MM.1S (cell line): ENCODE data around the gene GALNT9.

Experiments
- DNase-seq: peaks from one replicate; pipeline ENCODE4 v3.0.0-alpha.2; 2015
- H2AFZ ChIP-seq: fragments of 300-600 bp; sonication (generic); 2 replicates; pipeline ENCODE4 v1.6.0; 2016; ENCODE audit warnings: antibody characterized with exemption, low read length
- H3F3A ChIP-seq: fragments of 300-600 bp; sonication (generic); 2 replicates; pipeline ENCODE4 v1.6.1; 2016; ENCODE audit warnings: mild to moderate bottlenecking, antibody characterized with exemption, low read length, moderate library complexity, mixed read lengths; ENCODE audit not compliant: insufficient read depth
- H3K27ac ChIP-seq: fragments of 300-600 bp; sonication (generic); 2 replicates; pipeline ENCODE4 v1.5.1; 2016; ENCODE audit warnings: mild to moderate bottlenecking, low read length
- H3K27me3 ChIP-seq: fragments of 300-600 bp; sonication (generic); replicated peaks from 2 replicates; pipeline ENCODE4 v1.6.0; 2016; ENCODE audit warnings: low read length; ENCODE audit not compliant: insufficient read depth
- H3K36me3 ChIP-seq: fragments of 300-600 bp; sonication (generic); replicated peaks from 2 replicates; pipeline ENCODE4 v1.6.1; 2016; ENCODE audit warnings: mild to moderate bottlenecking, low read length, mixed read lengths; ENCODE audit not compliant: insufficient read depth
- H3K4me1 ChIP-seq: fragments of 300-600 bp; sonication (generic); 2 replicates; pipeline ENCODE4 v1.6.1; 2016; ENCODE audit warnings: low read length, mixed read lengths
- H3K4me2 ChIP-seq: fragments of 300-600 bp; sonication (generic); 2 replicates; pipeline ENCODE4 v1.6.0; 2016; ENCODE audit warnings: low read depth, low read length
- H3K4me3 ChIP-seq: fragments of 300-600 bp; sonication (generic); 2 replicates; pipeline ENCODE4 v1.5.1; 2016; ENCODE audit warnings: low read length, mixed read lengths
- H3K79me2 ChIP-seq: fragments of 300-600 bp; sonication (generic); 2 replicates; pipeline ENCODE4 v1.6.1; 2016; ENCODE audit warnings: mixed run types, low read length, mixed read lengths
- H3K9ac ChIP-seq: fragments of 300-600 bp; sonication (generic); 2 replicates; pipeline ENCODE4 v1.6.1; 2016; ENCODE audit warnings: low read length, mixed read lengths
- H3K9me2 ChIP-seq: fragments of 300-600 bp; sonication (generic); replicated peaks from 2 replicates; pipeline ENCODE4 v1.6.1; 2016; ENCODE audit warnings: mild to moderate bottlenecking, low read length, mixed read lengths; ENCODE audit not compliant: insufficient read depth
- H3K9me3 ChIP-seq: fragments of 300-600 bp; sonication (generic); replicated peaks from 2 replicates; pipeline ENCODE4 v1.6.1; 2016; ENCODE audit warnings: mild to moderate bottlenecking, low read length, mixed read lengths; ENCODE audit not compliant: insufficient read depth
- H4K20me1 ChIP-seq: fragments of 300-600 bp; sonication (generic); 2 replicates; pipeline ENCODE4 v1.6.1; 2016; ENCODE audit warnings: mild to moderate bottlenecking, low read length, moderate library complexity, mixed read lengths; ENCODE audit not compliant: insufficient read depth
- EZH2 ChIP-seq: fragments of 300-600 bp; sonication (generic); optimal IDR thresholded peaks from 2 replicates; pipeline ENCODE3; 2017; ENCODE audit warnings: low read depth, mild to moderate bottlenecking, antibody characterized with exemption, low read length, mixed read lengths
- EZH2phosphoT487 ChIP-seq: fragments of 300-600 bp; sonication (generic); IDR thresholded peaks from 2 replicates; pipeline ENCODE4 v1.6.1; 2018; ENCODE audit warnings: antibody characterized with exemption, low read length
- TF ChIP-seq, protein P1 (sequence below): fragments of 300-600 bp; sonication (generic); IDR thresholded peaks from 2 replicates; pipeline ENCODE4 v1.5.1; 2016; ENCODE audit warnings: antibody characterized with exemption, low read length, mixed read lengths

GALNT9 gene

DNA sequence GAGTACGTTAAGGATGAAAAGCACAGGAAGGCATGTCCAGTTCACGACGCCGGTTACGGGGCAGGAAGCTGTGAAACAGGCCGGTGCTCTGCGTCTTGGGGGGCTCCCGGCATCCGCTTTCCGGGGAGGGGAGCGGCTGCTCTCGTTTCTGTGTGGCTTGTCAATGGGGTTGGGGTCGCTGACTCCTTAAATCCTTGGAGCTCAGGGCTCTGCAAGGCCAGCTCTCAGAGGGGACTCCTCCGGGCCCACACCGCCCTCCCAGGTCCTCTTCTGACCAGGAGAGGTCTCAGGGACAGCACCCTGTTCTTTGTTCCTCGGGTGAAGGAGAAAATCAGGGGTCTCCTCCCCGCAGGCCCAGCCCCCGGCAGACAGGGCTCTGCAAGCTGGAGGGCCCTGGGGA lies 78.1 kb downstream of the GALNT9 start:
- Histone ChIP-seq H3K36me3 (no peaks in the 10 kb centered on the region), H3K9ac (no peak overlapping the region), H3F3A (no peaks in the 10 kb centered on the region), H3K79me2 (no peaks in the 10 kb centered on the region), H3K4me3 (no peak overlapping the region), H3K9me3 (no peaks in the 10 kb centered on the region), H3K4me1 (no peaks in the 10 kb centered on the region), H2AFZ (no peak overlapping the region), H3K9me2 (no peaks in the 10 kb centered on the region), H4K20me1 (no peaks in the 10 kb centered on the region), H3K4me2 (no peak overlapping the region), H3K27me3 (peaks cover 17% of the 10 kb centered on the region; the same call in 1 of the 2 replicates), H3K27ac (no peak overlapping the region)
- TF ChIP-seq EZH2phosphoT487 (no peak), EZH2 (no peak)
- TF ChIP-seq, protein P1, sequence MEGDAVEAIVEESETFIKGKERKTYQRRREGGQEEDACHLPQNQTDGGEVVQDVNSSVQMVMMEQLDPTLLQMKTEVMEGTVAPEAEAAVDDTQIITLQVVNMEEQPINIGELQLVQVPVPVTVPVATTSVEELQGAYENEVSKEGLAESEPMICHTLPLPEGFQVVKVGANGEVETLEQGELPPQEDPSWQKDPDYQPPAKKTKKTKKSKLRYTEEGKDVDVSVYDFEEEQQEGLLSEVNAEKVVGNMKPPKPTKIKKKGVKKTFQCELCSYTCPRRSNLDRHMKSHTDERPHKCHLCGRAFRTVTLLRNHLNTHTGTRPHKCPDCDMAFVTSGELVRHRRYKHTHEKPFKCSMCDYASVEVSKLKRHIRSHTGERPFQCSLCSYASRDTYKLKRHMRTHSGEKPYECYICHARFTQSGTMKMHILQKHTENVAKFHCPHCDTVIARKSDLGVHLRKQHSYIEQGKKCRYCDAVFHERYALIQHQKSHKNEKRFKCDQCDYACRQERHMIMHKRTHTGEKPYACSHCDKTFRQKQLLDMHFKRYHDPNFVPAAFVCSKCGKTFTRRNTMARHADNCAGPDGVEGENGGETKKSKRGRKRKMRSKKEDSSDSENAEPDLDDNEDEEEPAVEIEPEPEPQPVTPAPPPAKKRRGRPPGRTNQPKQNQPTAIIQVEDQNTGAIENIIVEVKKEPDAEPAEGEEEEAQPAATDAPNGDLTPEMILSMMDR: no peak
- DNase-seq: no peak

DNA sequence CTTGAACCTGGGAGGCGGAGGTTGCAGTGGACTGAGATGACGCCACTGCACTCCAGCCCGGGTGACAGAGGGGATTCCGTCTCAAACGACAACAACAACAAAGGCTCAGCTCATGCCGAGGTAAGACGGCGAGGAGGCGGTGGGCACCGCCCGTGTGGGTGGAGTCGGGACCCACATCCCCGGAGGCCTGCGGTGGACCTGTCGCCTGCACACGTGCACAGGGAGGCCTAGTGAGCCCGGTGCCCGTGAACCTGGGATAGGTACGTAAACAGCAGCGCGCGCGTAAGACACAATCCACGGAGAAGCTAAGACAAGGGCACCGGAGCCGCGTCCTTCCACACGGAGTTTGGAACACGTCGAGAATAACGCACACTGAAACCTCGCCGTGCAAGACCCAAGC lies 78.7 kb downstream of the GALNT9 start:
- Histone ChIP-seq H4K20me1 (no peaks in the 10 kb centered on the region), H3K9me3 (no peaks in the 10 kb centered on the region), H3K4me1 (no peaks in the 10 kb centered on the region), H3K27me3 (peaks cover 17% of the 10 kb centered on the region; the same call in 1 of the 2 replicates), H3F3A (no peaks in the 10 kb centered on the region), H3K9me2 (no peaks in the 10 kb centered on the region), H3K79me2 (no peaks in the 10 kb centered on the region), H3K4me2 (no peak overlapping the region), H3K4me3 (no peak overlapping the region), H3K9ac (no peak overlapping the region), H2AFZ (no peak overlapping the region), H3K36me3 (no peaks in the 10 kb centered on the region), H3K27ac (no peak overlapping the region)
- TF ChIP-seq EZH2phosphoT487 (no peak), EZH2 (no peak)
- TF ChIP-seq, protein P1: no peak
- no peak for DNase-seq

DNA sequence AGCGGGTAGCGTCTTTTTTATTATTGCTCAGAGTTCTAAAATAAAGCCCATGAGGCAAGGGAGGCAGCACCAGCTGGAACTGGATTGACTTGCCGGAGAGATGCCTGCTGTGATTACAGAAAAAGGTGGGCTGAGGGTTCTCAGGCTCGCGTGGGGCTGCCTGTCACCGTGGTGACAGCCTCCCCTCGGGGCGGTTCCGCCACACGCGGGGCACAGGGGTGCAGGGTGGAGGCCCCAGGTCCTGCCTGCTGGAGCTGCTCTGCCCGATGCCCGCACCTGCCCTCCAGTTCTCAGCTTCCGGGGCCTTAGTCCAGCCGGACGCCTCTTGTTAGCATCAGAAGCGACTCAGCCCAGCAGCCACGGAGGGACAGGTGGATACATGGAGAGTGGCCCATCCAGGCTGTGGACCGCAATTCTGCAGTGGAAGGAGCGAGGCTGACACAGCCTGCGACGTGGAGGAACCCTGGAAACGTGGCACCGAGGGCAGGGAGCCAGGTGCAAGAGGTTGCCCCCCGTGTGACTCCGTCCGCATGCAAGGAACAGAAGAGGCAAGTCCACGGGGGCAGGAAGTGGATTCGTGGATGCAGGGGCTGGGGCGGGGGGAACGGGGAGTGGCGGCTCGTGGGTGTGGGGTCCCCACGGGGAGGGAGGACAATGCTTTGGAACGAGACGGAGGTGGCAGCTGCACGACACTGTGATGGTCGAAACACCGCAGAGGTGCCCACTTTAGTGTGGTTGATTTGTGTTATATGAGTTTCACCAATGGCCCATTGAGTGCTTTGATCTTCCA lies 79.5 kb downstream of the GALNT9 start:
- no peaks in the 10 kb centered on the region for H3K9me3 ChIP-seq
- no peak overlapping the region for H3K4me3 ChIP-seq
- no peaks in the 10 kb centered on the region for H4K20me1 ChIP-seq
- no peaks in the 10 kb centered on the region for H3K36me3 ChIP-seq
- H3K27me3 ChIP-seq: 0 out of 2 replicates have a peak, but pooled peaks cover 17% of the 10 kb centered on the region
- no peaks in the 10 kb centered on the region for H3K9me2 ChIP-seq
- no peak for DNase-seq
- H3K79me2 ChIP-seq: no peaks in the 10 kb centered on the region
- H3K4me2 ChIP-seq: no peak overlapping the region
- H3K9ac ChIP-seq: no peak overlapping the region
- no peak overlapping the region for H2AFZ ChIP-seq
- no peaks in the 10 kb centered on the region for H3K4me1 ChIP-seq
- no peak for TF ChIP-seq EZH2phosphoT487
- TF ChIP-seq EZH2: no peak
- TF ChIP-seq, protein P1: no peak
- H3K27ac ChIP-seq: no peak overlapping the region
- no peaks in the 10 kb centered on the region for H3F3A ChIP-seq
